Hippocampal formation (tissue), 2 donors: ENCODE results near the gene ITGAE.
A peak's percentile ranks its signal among the peaks of the same experiment; 100 is the strongest.

Source experiments
- DNase-seq, 2 donors: peaks; one replicate each; lab custom pipeline; 2025; lab: John Stamatoyannopoulos, UW

Gene ITGAE

GRCh38 chr17:3817851-3818605 lies 17.0 kb upstream of the ITGAE start:
- DNase-seq = peak in 1 of 2 donors; percentile 45

- DNase-seq = no peak
These were observed 14.9 kb upstream of the ITGAE start for GRCh38 chr17:3815925-3816324.

GRCh38 chr17:3815122-3815521 lies 14.1 kb upstream of the ITGAE start:
- DNase-seq = no peak

- DNase-seq = no peak
These were observed 13.4 kb upstream of the ITGAE start for GRCh38 chr17:3814361-3814760.

- no peak for DNase-seq
These were observed 12.2 kb upstream of the ITGAE start for GRCh38 chr17:3813171-3813570.

GRCh38 chr17:3812771-3813170 lies 11.8 kb upstream of the ITGAE start:
- no peak for DNase-seq

- DNase-seq = no peak
These were observed 11.3 kb upstream of the ITGAE start for GRCh38 chr17:3812284-3812683.

- no peak for DNase-seq
These were observed 9.0 kb upstream of the ITGAE start for GRCh38 chr17:3810019-3810418.

GRCh38 chr17:3809135-3809534 lies 8.1 kb upstream of the ITGAE start:
- DNase-seq = no peak

- no peak for DNase-seq
These were observed 7.7 kb upstream of the ITGAE start for GRCh38 chr17:3808701-3809100.

- no peak for DNase-seq
These were observed 4.6 kb upstream of the ITGAE start for GRCh38 chr17:3805581-3805980.

- DNase-seq = no peak
These were observed 3.5 kb upstream of the ITGAE start for GRCh38 chr17:3804503-3804931.

GRCh38 chr17:3803308-3803640 lies 2.3 kb upstream of the ITGAE start:
- DNase-seq = no peak

- no peak for DNase-seq
These were observed 1.7 kb upstream of the ITGAE start for GRCh38 chr17:3802461-3803307.

GRCh38 chr17:3801792-3802191 lies 804 bp upstream of the ITGAE start:
- DNase-seq = no peak

- DNase-seq = no peak
These were observed 359 bp upstream of the ITGAE start for GRCh38 chr17:3801347-3801746.

GRCh38 chr17:3799181-3799945 lies 1.6 kb downstream of the ITGAE start:
- no peak for DNase-seq

GRCh38 chr17:3798273-3799180 lies 2.5 kb downstream of the ITGAE start:
- no peak for DNase-seq

GRCh38 chr17:3796822-3797170 lies 4.2 kb downstream of the ITGAE start:
- no peak for DNase-seq

GRCh38 chr17:3796110-3796821 lies 4.7 kb downstream of the ITGAE start:
- no peak for DNase-seq
